ENCODE data around the gene SINHCAF.

Gene SINHCAF

GRCh38 chr12:31234053-31234840, 91.7 kb downstream of the SINHCAF start:
- no peak for TF ChIP-seq CTCF (IDR thresholded peaks at IDR 0.05)

DNA sequence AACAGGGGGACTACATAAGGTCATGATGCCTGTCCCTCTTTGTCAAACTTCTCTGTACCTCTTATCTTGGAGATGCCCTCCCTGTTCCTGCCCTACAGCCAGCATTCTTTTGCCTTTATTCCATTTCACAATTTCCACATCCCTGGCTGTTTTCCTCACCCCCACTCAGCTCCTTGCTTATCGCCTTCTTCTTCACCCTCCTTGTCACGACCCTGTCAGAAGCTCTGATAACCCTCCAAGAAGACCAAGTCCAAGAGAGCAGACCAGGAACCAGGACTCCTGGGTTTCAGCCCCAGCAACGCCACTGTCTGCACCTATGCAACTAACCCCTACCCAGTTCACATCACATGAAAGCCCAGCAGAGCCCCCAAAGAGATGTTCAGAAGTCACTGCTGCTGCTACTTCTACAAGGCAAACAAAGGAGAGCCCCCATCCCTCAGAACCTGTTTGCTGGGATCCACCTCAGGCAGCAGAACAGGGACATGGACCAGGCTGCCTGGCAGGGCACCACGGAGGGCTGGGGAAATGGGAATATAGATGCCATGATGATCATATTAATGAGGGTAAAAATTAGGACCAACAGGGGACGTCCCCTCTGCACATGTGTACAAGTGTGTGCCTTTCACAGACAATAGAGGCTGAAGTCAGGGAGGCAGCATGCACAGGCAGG, 92.8 kb downstream of the SINHCAF start:
- TF ChIP-seq CTCF (IDR thresholded peaks at IDR 0.05), result no peak

DNA sequence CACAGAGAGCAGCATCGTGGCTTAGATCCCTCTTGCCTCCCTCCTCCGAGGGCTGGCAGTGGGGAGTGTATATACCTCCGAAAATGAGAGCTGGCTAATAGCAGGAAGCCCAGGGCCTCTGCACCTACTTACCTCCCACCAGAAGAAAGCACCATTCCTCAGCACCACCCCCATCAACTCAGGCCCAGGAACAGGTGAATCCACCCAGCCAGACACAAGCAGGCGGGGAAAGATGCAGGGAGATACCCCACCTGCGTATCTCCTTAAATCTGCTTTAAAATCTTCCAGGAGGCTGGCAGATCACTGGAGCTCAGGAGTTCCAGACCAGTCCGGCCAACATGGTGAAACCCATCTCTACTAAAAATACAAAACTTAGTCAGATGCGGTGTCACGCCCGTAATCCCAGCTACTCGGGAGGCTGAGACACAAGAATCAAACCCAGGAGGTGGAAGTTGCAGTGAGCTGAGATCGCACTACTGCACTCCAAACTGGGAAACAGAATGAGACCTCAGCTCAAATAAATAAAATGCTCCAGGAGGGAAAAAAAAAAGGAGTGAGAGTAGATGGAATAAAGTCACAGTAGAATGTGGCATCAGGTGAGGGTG, 93.5 kb downstream of the SINHCAF start:
- TF ChIP-seq CTCF (IDR thresholded peaks at IDR 0.05), result no peak

GRCh38 chr12:31231611-31232360, 94.2 kb downstream of the SINHCAF start:
- TF ChIP-seq CTCF (IDR thresholded peaks at IDR 0.05), result no peak
